Keratinocyte (primary cell): ENCODE measurements around the gene CSTB. TPM values are rescaled to one million over a fixed set of nuclear protein-coding genes. Genes with fewer than 3 reads are reported as not detected.

Experiments used
- DNase-seq: peaks from one replicate; pipeline ENCODE4 v3.0.0-alpha.2; 2011; ENCODE audit warnings: low read depth, missing footprints, low spot score
- FAIRE-seq: peaks from 2 replicates; lab custom pipeline; 2011; peaks lifted over from hg19 to GRCh38; lab: Jason Lieb, UNC
- H2AFZ ChIP-seq: 2 replicates; pipeline ENCODE4 v1.6.0; 2012; ENCODE audit warnings: low read length, control low read depth, inconsistent platforms; ENCODE audit not compliant: control insufficient read depth
- H3K27ac ChIP-seq: 2 replicates; pipeline ENCODE4 v1.5.1; 2011; ENCODE audit warnings: low read length; ENCODE audit not compliant: control insufficient read depth, insufficient read depth
- H3K27me3 ChIP-seq: 3 replicates; pipeline ENCODE4 v1.6.0; 2011; ENCODE audit warnings: low read length; ENCODE audit not compliant: control insufficient read depth, insufficient read depth; ENCODE audit errors: extremely low read depth
- H3K36me3 ChIP-seq, 2 experiments: 2 replicates in 1 of 2; 3 replicates in 1 of 2; pipeline ENCODE4 v1.5.1; 2011; ENCODE audit warnings: low read length in 2 of 2, mild to moderate bottlenecking in 1 of 2; ENCODE audit not compliant: control insufficient read depth in 2 of 2, insufficient read depth in 2 of 2; ENCODE audit errors: extremely low read depth in 1 of 2
- H3K4me1 ChIP-seq: 3 replicates; pipeline ENCODE4 v1.5.1; 2011; ENCODE audit warnings: low read length; ENCODE audit not compliant: control insufficient read depth, insufficient read depth; ENCODE audit errors: extremely low read depth
- H3K4me2 ChIP-seq: 3 replicates; pipeline ENCODE4 v1.6.0; 2011; ENCODE audit warnings: low read depth, low read length; ENCODE audit not compliant: control insufficient read depth, insufficient read depth; ENCODE audit errors: extremely low read depth
- H3K4me3 ChIP-seq, 3 experiments: fragments of 200-600 bp in 1 of 3; sonication (generic) in 1 of 3; 2 replicates in 2 of 3; 3 replicates in 1 of 3; pipeline ENCODE4 v1.5.1; 2011 to 2016; ENCODE audit warnings: low read length in 3 of 3, mild to moderate bottlenecking in 3 of 3, control low read depth in 2 of 3, inconsistent platforms in 1 of 3, low read depth in 1 of 3, mixed read lengths in 1 of 3, mixed run types in 1 of 3, moderate library complexity in 1 of 3; ENCODE audit not compliant: control insufficient read depth in 2 of 3, insufficient read depth in 2 of 3; ENCODE audit errors: extremely low read depth in 1 of 3
- H3K79me2 ChIP-seq: 2 replicates; pipeline ENCODE4 v1.6.0; 2012; ENCODE audit warnings: low read length; ENCODE audit not compliant: control insufficient read depth, insufficient read depth
- H3K9ac ChIP-seq: 3 replicates; pipeline ENCODE4 v1.6.0; 2011; ENCODE audit warnings: low read length; ENCODE audit not compliant: control insufficient read depth, insufficient read depth; ENCODE audit errors: extremely low read depth
- H3K9me1 ChIP-seq: 3 replicates; pipeline ENCODE4 v1.6.0; 2011; ENCODE audit warnings: low read length; ENCODE audit not compliant: control insufficient read depth, insufficient read depth; ENCODE audit errors: extremely low read depth
- H3K9me3 ChIP-seq: 2 replicates; pipeline ENCODE4 v1.5.1; 2012; ENCODE audit warnings: low read depth, low read length; ENCODE audit not compliant: control insufficient read depth
- H4K20me1 ChIP-seq: 3 replicates; pipeline ENCODE4 v1.6.0; 2011; ENCODE audit warnings: low read length; ENCODE audit not compliant: control insufficient read depth, insufficient read depth; ENCODE audit errors: extremely low read depth
- EZH2 ChIP-seq: IDR thresholded peaks from one replicate; pipeline ENCODE4 v1.6.1; 2012; ENCODE audit warnings: inconsistent platforms, mild to moderate bottlenecking, low read length, moderate library complexity
- dilution Hi-C: fragments of 300-500 bp; cut with MboI; formaldehyde crosslinking; loops from one replicate; pipeline ENCODE4 v1.7.0; 2020; ENCODE audit warnings: low sequenced_read_pairs; ENCODE audit not compliant: extremely low pct_ligation_motif_present
- polyA plus RNA-seq, 5 experiments: library from polyadenylated mRNA; depleted of rRNA in 3 of 5; stranded (reverse) in 3 of 5; stranded (forward) in 1 of 5; unstranded in 1 of 5; fragments of >200 nt; gene quantifications; 1 replicate in 1 of 5; 2 replicates in 3 of 5; 3 replicates in 1 of 5; pipeline versions ENCODE4 v1.2.1 to v1.2.3, GENCODE V29; 2011 to 2012; ENCODE audit warnings: missing spikeins in 2 of 5, low read depth in 1 of 5, low replicate concordance in 1 of 5
- TF ChIP-seq, protein P1 (sequence below), 3 experiments: IDR thresholded peaks in 1 of 3; conservative IDR thresholded peaks in 1 of 3; optimal IDR thresholded peaks in 1 of 3; 2 replicates in 2 of 3; 3 replicates in 1 of 3; pipeline versions ENCODE3 to v1.5.1; 2011; ENCODE audit warnings: low read length in 3 of 3, mild to moderate bottlenecking in 3 of 3, moderate library complexity in 2 of 3, control low read depth in 1 of 3, inconsistent platforms in 1 of 3; ENCODE audit not compliant: insufficient read depth in 2 of 3; ENCODE audit errors: extremely low read depth in 1 of 3

Gene CSTB
- polyA plus RNA-seq, 1 donor (not counting 4 experiments of a cell fraction or from before 2014, with no cell fraction given): 126 TPM

GRCh38 chr21:43740497-43741156, 35.5 kb downstream of the CSTB start:
- no peak overlapping the region for H3K9ac ChIP-seq

DNA sequence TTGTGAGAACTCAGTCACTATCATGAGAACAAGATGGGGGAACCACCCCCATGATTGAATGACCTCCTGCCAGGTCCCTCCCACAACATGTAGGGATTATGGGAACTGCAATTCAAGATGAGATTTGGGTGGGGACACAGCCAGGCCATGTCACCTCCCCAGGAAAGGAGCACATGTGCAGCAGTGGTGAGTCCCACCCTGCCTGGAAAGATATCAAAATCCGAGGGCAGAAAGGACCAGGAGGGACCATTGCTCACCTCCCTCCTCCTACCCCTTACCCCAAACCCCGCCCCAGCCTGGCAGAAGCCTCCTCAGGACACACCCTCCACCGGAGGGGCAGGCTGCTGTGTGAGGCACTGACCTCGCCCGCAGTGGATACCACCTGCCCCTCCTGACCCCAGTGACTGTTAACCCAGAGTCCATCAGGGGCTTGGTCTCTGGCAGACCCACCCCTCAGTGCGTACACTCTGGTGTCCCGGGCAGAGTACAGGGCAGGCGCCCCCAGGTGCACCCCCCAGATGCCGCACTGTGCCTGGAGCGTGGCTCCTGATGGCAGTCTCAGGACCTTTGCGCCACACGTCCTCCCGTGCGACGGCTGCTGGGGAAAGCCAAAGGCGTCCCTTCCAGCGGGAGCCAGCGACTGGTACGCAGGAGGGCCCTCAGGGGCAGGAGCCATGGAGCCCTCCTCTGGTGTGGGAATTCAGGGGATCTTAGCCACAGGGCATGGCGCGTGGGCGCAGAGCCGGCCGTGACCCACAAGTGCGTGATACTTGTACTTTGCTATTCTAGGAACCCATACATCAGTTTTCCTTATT, 36.3 kb downstream of the CSTB start:
- Histone ChIP-seq H3K9me1 (no peaks in the 10 kb centered on the region), H3K27me3 (no peaks in the 10 kb centered on the region), H3K36me3 (peaks cover 22 to 29% of the 10 kb centered on the region in 2 experiments), H3K9ac (no peak overlapping the region), H3K4me2 (no peak overlapping the region), H3K79me2 (peaks cover 31% of the 10 kb centered on the region), H3K4me1 (no peaks in the 10 kb centered on the region), H4K20me1 (peaks cover 13% of the 10 kb centered on the region), H3K4me3 (no peak overlapping the region), H2AFZ (no peak overlapping the region), H3K27ac (no peak overlapping the region), H3K9me3 (peaks cover 2% of the 10 kb centered on the region)
- FAIRE-seq: no peak
- dilution Hi-C loops: no loop called here
- no peak for DNase-seq
- no peak for TF ChIP-seq EZH2
- TF ChIP-seq, protein P1, sequence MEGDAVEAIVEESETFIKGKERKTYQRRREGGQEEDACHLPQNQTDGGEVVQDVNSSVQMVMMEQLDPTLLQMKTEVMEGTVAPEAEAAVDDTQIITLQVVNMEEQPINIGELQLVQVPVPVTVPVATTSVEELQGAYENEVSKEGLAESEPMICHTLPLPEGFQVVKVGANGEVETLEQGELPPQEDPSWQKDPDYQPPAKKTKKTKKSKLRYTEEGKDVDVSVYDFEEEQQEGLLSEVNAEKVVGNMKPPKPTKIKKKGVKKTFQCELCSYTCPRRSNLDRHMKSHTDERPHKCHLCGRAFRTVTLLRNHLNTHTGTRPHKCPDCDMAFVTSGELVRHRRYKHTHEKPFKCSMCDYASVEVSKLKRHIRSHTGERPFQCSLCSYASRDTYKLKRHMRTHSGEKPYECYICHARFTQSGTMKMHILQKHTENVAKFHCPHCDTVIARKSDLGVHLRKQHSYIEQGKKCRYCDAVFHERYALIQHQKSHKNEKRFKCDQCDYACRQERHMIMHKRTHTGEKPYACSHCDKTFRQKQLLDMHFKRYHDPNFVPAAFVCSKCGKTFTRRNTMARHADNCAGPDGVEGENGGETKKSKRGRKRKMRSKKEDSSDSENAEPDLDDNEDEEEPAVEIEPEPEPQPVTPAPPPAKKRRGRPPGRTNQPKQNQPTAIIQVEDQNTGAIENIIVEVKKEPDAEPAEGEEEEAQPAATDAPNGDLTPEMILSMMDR (optimal IDR thresholded peaks at IDR 0.05 in 1 of 3, IDR thresholded peaks at IDR 0.05 in 1 of 3, conservative IDR thresholded peaks at IDR 0.05 in 1 of 3; ENCODE audit: extremely low read depth in 1 of 3, insufficient read depth in 2 of 3, low read length in 3 of 3): no peak

More at GRCh38 chr21:43740497-43741156, 35.5 kb downstream of the CSTB start:
- Histone ChIP-seq H3K4me1 (no peaks in the 10 kb centered on the region), H3K36me3 (peaks cover 22 to 23% of the 10 kb centered on the region in 2 experiments), H3K27me3 (no peaks in the 10 kb centered on the region), H3K27ac (no peak overlapping the region), H4K20me1 (peaks cover 10% of the 10 kb centered on the region), H3K79me2 (peaks cover 23% of the 10 kb centered on the region), H3K4me3 (no peak overlapping the region), H3K9me3 (peaks cover 2% of the 10 kb centered on the region), H3K9me1 (no peaks in the 10 kb centered on the region), H3K4me2 (no peak overlapping the region), H2AFZ (no peak overlapping the region)
- no peak for DNase-seq
- no peak for FAIRE-seq
- TF ChIP-seq EZH2: no peak
- TF ChIP-seq, protein P1 (optimal IDR thresholded peaks at IDR 0.05 in 1 of 3, IDR thresholded peaks at IDR 0.05 in 1 of 3, conservative IDR thresholded peaks at IDR 0.05 in 1 of 3; ENCODE audit: extremely low read depth in 1 of 3, insufficient read depth in 2 of 3, low read length in 3 of 3): no peak
- dilution Hi-C loops: no loop called here
